K562 (cell line): ENCODE results near the gene PCK2. TPM values are rescaled to one million over a fixed set of nuclear protein-coding genes. Genes with fewer than 3 reads are reported as not detected.

Source experiments
- ATAC-seq: fragments of 200-7000 bp; cut with Tn5 transposase; 3 replicates; pipeline ENCODE4 v1.9.1; 2020; ENCODE audit warnings: moderate library complexity
- BruUV-seq: library from RNA; stranded (reverse); fragments of 400-500 nt; replicated peaks from 2 replicates; lab custom pipeline; 2021; lab: Mats Ljungman, UMichigan
- CTCF ChIA-PET: fragments of 300-600 bp; formaldehyde crosslinking; extraction: SDS; loops from one replicate; lab custom pipeline; 2021; ENCODE audit warnings: low intra/inter-chr PET ratio; lab: Yijun Ruan, JAX
- POLR2A ChIA-PET: fragments of 300-600, 350-650 bp; sonication (Branson Sonifier 250); formaldehyde crosslinking; extraction: SDS; loops from one replicate; lab custom pipeline; 2021; ENCODE audit warnings: antibody characterized with exemption, inconsistent platforms; lab: Yijun Ruan, JAX
- DNase-seq, 4 experiments: peaks; one replicate each; pipeline versions ENCODE4 v3.0.0 to v3.0.0-alpha.2; 2011 to 2018; ENCODE audit warnings: low spot score in 3 of 4, mixed read lengths in 3 of 4; ENCODE audit errors: extremely low read depth in 1 of 4
- FAIRE-seq: peaks from 2 replicates; lab custom pipeline; 2011; peaks lifted over from hg19 to GRCh38; lab: Jason Lieb, UNC
- H2AFZ ChIP-seq: 2 replicates; pipeline ENCODE4 v1.6.0; 2011; ENCODE audit warnings: low read depth, low read length, control low read depth, inconsistent platforms
- H3K27ac ChIP-seq: fragments of 200-600 bp; 3 replicates; pipeline ENCODE4 v1.8.0; 2011; ENCODE audit warnings: low read depth, mild to moderate bottlenecking, control low read depth, inconsistent platforms, low read length, moderate library complexity, mixed read lengths; ENCODE audit errors: extremely low read depth
- H3K27me3 ChIP-seq, 2 experiments: fragments of 300-600 bp in 1 of 2; 2 replicates in 1 of 2; 3 replicates in 1 of 2; pipeline versions ENCODE4 v1.6.0 to v1.8.0; 2011; ENCODE audit warnings: inconsistent platforms in 2 of 2, low read length in 2 of 2, mild to moderate bottlenecking in 1 of 2, mixed read lengths in 1 of 2, moderate library complexity in 1 of 2; ENCODE audit not compliant: control insufficient read depth in 2 of 2, insufficient read depth in 2 of 2
- H3K36me3 ChIP-seq: fragments of 300-600 bp; 3 replicates; pipeline ENCODE4 v1.8.0; 2011; ENCODE audit warnings: mild to moderate bottlenecking, low read length, inconsistent platforms; ENCODE audit not compliant: control insufficient read depth, insufficient read depth
- H3K4me1 ChIP-seq, 2 experiments: fragments of 200-600 bp in 1 of 2; replicated peaks in 1 of 2; 2 replicates in 1 of 2; 3 replicates in 1 of 2; pipeline versions ENCODE4 v1.5.1 to v1.8.0; 2011; ENCODE audit warnings: inconsistent platforms in 2 of 2, low read length in 2 of 2, mild to moderate bottlenecking in 1 of 2, mixed read lengths in 1 of 2, moderate library complexity in 1 of 2; ENCODE audit not compliant: control insufficient read depth in 2 of 2, insufficient read depth in 2 of 2
- H3K4me2 ChIP-seq: 2 replicates; pipeline ENCODE4 v1.6.1; 2011; ENCODE audit warnings: low read length, control low read depth, inconsistent platforms, mixed read lengths; ENCODE audit not compliant: insufficient read depth
- H3K4me3 ChIP-seq: fragments of 200-600 bp; sonication (generic), shearing (Covaris generic); 2 replicates; pipeline ENCODE4 v1.5.1; 2016; ENCODE audit warnings: control low read depth, inconsistent platforms
- H3K79me2 ChIP-seq: fragments of 200-600 bp; 3 replicates; pipeline ENCODE4 v1.8.0; 2011; ENCODE audit warnings: low read length, inconsistent platforms; ENCODE audit not compliant: control insufficient read depth, insufficient read depth
- H3K9ac ChIP-seq, 2 experiments: 2 replicates each; pipeline versions ENCODE4 v1.6.0 to v1.6.1; 2011; ENCODE audit warnings: low read depth in 2 of 2, low read length in 2 of 2, control low read depth in 1 of 2, inconsistent platforms in 1 of 2, mild to moderate bottlenecking in 1 of 2, mixed read lengths in 1 of 2; ENCODE audit not compliant: insufficient read depth in 1 of 2
- H3K9me1 ChIP-seq: one replicate; pipeline ENCODE4 v1.6.0; 2011; ENCODE audit warnings: inconsistent platforms, mild to moderate bottlenecking, low read length, moderate library complexity; ENCODE audit not compliant: control insufficient read depth, insufficient read depth
- H3K9me3 ChIP-seq: replicated peaks from 2 replicates; pipeline ENCODE4 v1.5.1; 2011; ENCODE audit warnings: low read depth, low read length, inconsistent platforms; ENCODE audit not compliant: control insufficient read depth, insufficient read depth
- H4K20me1 ChIP-seq: replicated peaks from 2 replicates; pipeline ENCODE4 v1.6.1; 2011; ENCODE audit warnings: low read length, inconsistent platforms, mixed read lengths; ENCODE audit not compliant: control insufficient read depth, insufficient read depth
- BCLAF1 ChIP-seq, 2 experiments: fragments of 450-650 bp in 1 of 2; IDR thresholded peaks; 2 replicates each; pipeline ENCODE4 v1.6.1; 2011 to 2017; ENCODE audit warnings: low read depth in 2 of 2, antibody characterized with exemption in 1 of 2, borderline replicate concordance in 1 of 2, low read length in 1 of 2, mild to moderate bottlenecking in 1 of 2, mixed read lengths in 1 of 2; ENCODE audit not compliant: control insufficient read depth in 1 of 2
- BRD4 ChIP-seq: fragments of 200-600 bp; sonication (generic); IDR thresholded peaks from 2 replicates; pipeline ENCODE4 v1.6.1; 2017; ENCODE audit warnings: inconsistent platforms
- KDM4B ChIP-seq, 2 experiments: fragments of 450-650 bp in 1 of 2; sonication (generic) in 1 of 2; IDR thresholded peaks; 2 replicates each; pipeline ENCODE4 v1.6.1; 2016 to 2017; ENCODE audit warnings: borderline replicate concordance in 2 of 2, antibody characterized with exemption in 1 of 2, low read depth in 1 of 2, mild to moderate bottlenecking in 1 of 2
- MBD2 ChIP-seq: sonication (generic); IDR thresholded peaks from 2 replicates; pipeline ENCODE4 v1.6.1; 2016; ENCODE audit warnings: low read depth, borderline replicate concordance
- RFX5 ChIP-seq: IDR thresholded peaks from 2 replicates; pipeline ENCODE4 v1.6.1; 2011; ENCODE audit warnings: low read depth, mild to moderate bottlenecking, improper control_type of control experiment, low read length
- ZNF280A ChIP-seq: fragments of 450-650 bp; IDR thresholded peaks from 2 replicates; pipeline ENCODE4 v1.6.1; 2018; ENCODE audit warnings: mild to moderate bottlenecking, low read depth; ENCODE audit not compliant: partially characterized antibody
- ZNF766 ChIP-seq: fragments of 200-800 bp; sonication (Bioruptor generic); conservative IDR thresholded peaks from 2 replicates; pipeline ENCODE4 v1.6.1; 2016; ENCODE audit warnings: missing genetic modification characterization, missing compliant biosample characterization
- WGBS: fragments of 100-300 bp; shearing (Covaris generic); methylation state at CpG from one replicate; pipeline ENCODE4 v1.1.6; 2016; ENCODE audit warnings: low coverage, mixed read lengths; ENCODE audit not compliant: insufficient coverage; ENCODE audit errors: missing lambda C conversion rate; 5-methylcytosine and 5-hydroxymethylcytosine counted together
- in situ Hi-C: fragments of 300-500 bp; cut with MboI; formaldehyde crosslinking; loops from 4 replicates; pipeline ENCODE4 v1.15.0; 2018; ENCODE audit warnings: inconsistent platforms, mixed read lengths
- intact Hi-C: fragments of 100-400 bp; cut with micrococcal nuclease; formaldehyde crosslinking; loops from 2 replicates; pipeline ENCODE4 v1.14.2; 2022
- polyA plus RNA-seq, 8 experiments: library from polyadenylated mRNA; depleted of rRNA in 4 of 8; stranded (reverse) in 5 of 8; unstranded in 3 of 8; fragments of >200 nt; fragmentation: Nextera tagmentation in 2 of 8; fragmentation: Illumina TruSeq in 1 of 8; extraction: Ambion mirVana in 2 of 8; extraction: Trizol in 1 of 8; gene quantifications; 2 replicates each; pipeline versions ENCODE4 v1.2.1 to v1.2.3, GENCODE V29; 2011 to 2014; ENCODE audit warnings: inconsistent platforms in 1 of 8, missing spikeins in 1 of 8
- total RNA-seq, 7 experiments: library from RNA; depleted of rRNA in 6 of 7; stranded (reverse); fragments of >200 nt in 6 of 7; fragmentation: Illumina TruSeq in 2 of 7; extraction: Trizol in 2 of 7; gene quantifications; 2 replicates each; pipeline versions ENCODE4 v1.2.1 to v1.2.3, GENCODE V29; 2011 to 2021; ENCODE audit warnings: low replicate concordance in 1 of 7
- TF ChIP-seq, protein P1 (sequence below): fragments of 250-450 bp; sonication (Bioruptor Pico); IDR thresholded peaks from 2 replicates; pipeline ENCODE4 v1.8.0; 2021; ENCODE audit warnings: moderate library complexity, mild to moderate bottlenecking, inconsistent platforms
- TF ChIP-seq, protein P2 (sequence below): fragments of 250-450 bp; sonication (Bioruptor Pico); IDR thresholded peaks from 2 replicates; pipeline ENCODE4 v1.4.0; 2020

Gene PCK2
- total and polyA plus RNA-seq, 9 of the 15 experiments (the other 6 are each of a cell fraction or from before 2014, with no cell fraction given) = 3.3 to 60.9 (median 30.4) TPM

GRCh38 chr14:24071144-24071697 lies 22.9 kb upstream of the PCK2 start, which contains the start of gene CPNE6:
Gene CPNE6 (plus strand): TSS chr14:24071562. CDS start chr14:24072937, 1,375 bp downstream.
- DNase-seq = no peak
- POLR2A ChIA-PET = interaction anchor here (1.0 kb wide), 1 partner anchor 10 kb away, joined by 3 read pairs; no protein-coding TSS in a partner anchor
- WGBS = 15% methylated on average over 8 of the region's 19 CpGs
- TF ChIP-seq MBD2 = no peak
- TF ChIP-seq, protein P1, sequence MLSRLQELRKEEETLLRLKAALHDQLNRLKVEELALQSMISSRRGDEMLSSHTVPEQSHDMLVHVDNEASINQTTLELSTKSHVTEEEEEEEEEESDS (CRISPR knock-in tag) = no peak
- TF ChIP-seq BCLAF1 (IDR thresholded peaks at IDR 0.05; ENCODE audit: borderline replicate concordance in 1 of 2, control insufficient read depth in 1 of 2, low read depth in 2 of 2, low read length in 1 of 2) = no peak
- TF ChIP-seq KDM4B (IDR thresholded peaks at IDR 0.05; ENCODE audit: borderline replicate concordance in 2 of 2, low read depth in 1 of 2) = no peak
- TF ChIP-seq BRD4 = no peak
- TF ChIP-seq RFX5 = no peak
- TF ChIP-seq ZNF766 (CRISPR knock-in tag) = no peak
- no peak for TF ChIP-seq ZNF280A
- TF ChIP-seq, protein P2, sequence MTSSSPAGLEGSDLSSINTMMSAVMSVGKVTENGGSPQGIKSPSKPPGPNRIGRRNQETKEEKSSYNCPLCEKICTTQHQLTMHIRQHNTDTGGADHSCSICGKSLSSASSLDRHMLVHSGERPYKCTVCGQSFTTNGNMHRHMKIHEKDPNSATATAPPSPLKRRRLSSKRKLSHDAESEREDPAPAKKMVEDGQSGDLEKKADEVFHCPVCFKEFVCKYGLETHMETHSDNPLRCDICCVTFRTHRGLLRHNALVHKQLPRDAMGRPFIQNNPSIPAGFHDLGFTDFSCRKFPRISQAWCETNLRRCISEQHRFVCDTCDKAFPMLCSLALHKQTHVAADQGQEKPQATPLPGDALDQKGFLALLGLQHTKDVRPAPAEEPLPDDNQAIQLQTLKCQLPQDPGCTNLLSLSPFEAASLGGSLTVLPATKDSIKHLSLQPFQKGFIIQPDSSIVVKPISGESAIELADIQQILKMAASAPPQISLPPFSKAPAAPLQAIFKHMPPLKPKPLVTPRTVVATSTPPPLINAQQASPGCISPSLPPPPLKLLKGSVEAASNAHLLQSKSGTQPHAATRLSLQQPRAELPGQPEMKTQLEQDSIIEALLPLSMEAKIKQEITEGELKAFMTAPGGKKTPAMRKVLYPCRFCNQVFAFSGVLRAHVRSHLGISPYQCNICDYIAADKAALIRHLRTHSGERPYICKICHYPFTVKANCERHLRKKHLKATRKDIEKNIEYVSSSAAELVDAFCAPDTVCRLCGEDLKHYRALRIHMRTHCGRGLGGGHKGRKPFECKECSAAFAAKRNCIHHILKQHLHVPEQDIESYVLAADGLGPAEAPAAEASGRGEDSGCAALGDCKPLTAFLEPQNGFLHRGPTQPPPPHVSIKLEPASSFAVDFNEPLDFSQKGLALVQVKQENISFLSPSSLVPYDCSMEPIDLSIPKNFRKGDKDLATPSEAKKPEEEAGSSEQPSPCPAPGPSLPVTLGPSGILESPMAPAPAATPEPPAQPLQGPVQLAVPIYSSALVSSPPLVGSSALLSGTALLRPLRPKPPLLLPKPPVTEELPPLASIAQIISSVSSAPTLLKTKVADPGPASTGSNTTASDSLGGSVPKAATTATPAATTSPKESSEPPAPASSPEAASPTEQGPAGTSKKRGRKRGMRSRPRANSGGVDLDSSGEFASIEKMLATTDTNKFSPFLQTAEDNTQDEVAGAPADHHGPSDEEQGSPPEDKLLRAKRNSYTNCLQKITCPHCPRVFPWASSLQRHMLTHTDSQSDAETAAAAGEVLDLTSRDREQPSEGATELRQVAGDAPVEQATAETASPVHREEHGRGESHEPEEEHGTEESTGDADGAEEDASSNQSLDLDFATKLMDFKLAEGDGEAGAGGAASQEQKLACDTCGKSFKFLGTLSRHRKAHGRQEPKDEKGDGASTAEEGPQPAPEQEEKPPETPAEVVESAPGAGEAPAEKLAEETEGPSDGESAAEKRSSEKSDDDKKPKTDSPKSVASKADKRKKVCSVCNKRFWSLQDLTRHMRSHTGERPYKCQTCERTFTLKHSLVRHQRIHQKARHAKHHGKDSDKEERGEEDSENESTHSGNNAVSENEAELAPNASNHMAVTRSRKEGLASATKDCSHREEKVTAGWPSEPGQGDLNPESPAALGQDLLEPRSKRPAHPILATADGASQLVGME (CRISPR knock-in tag) = no peak

More at GRCh38 chr14:24071144-24071697, 22.9 kb upstream of the PCK2 start, which contains the start of gene CPNE6:
- CTCF ChIA-PET = no interaction called here
- Histone ChIP-seq H2AFZ (no peak within 1 kb of the TSS), H3K4me2 (no peak within 1 kb of the TSS), H3K27me3 (peaks cover 0 to 51% of the 10 kb centered on the region in 2 experiments; a peak in 3 of 5 replicates), H3K27ac (no peak within 1 kb of the TSS), H3K9ac (no peak within 1 kb of the TSS), H3K9me1 (no peaks in the 10 kb centered on the region), H3K79me2 (no peaks in the 10 kb centered on the region), H3K36me3 (no peaks in the 10 kb centered on the region), H4K20me1 (no peaks in the 10 kb centered on the region), H3K4me3 (no peak within 1 kb of the TSS), H3K9me3 (no peaks in the 10 kb centered on the region), H3K4me1 (peaks cover 0 to 7% of the 10 kb centered on the region in 2 experiments; a peak in 2 of 5 replicates)
- BruUV-seq = no TSS peak
- intact Hi-C loops = no loop called here
- ATAC-seq (no peak), FAIRE-seq (no peak)
- in situ Hi-C loops = no loop called here
